Measurements from ENCODE around the gene SPON1. TPM values are rescaled to one million over a fixed set of nuclear protein-coding genes. Genes with fewer than 3 reads are reported as not detected.

Gene SPON1
- total RNA-seq, 1 experiment from 2014 or later = 0.20 TPM

GRCh38 chr11:14193644-14194043, 231.1 kb downstream of the SPON1 start:
- DNase-seq = no peak
- H2AFZ ChIP-seq (ENCODE audit: low read length) = no peak overlapping the region

More at GRCh38 chr11:14193644-14194043, 231.1 kb downstream of the SPON1 start:
- Histone ChIP-seq H3T11ph (ENCODE audit: low read length) (no peak overlapping the region), H3K4me2 (ENCODE audit: insufficient read depth, insufficient read length, low read length) (no peak overlapping the region), H3K27me3 (ENCODE audit: insufficient read depth, low read length) (no peaks in the 10 kb centered on the region), H4K5ac (ENCODE audit: insufficient read length, low read depth, low read length) (no peak overlapping the region), H3K23ac (ENCODE audit: insufficient read length, low read depth, low read length) (no peak overlapping the region), H3K4me1 (ENCODE audit: insufficient read depth, low read length) (no peaks in the 10 kb centered on the region), H2BK20ac (ENCODE audit: low read depth, low read length, poor library complexity, severe bottlenecking) (no peak overlapping the region), H3K27ac (ENCODE audit: insufficient read length, low read depth, low read length) (no peak overlapping the region), H3K79me2 (ENCODE audit: insufficient read depth, low read length) (no peaks in the 10 kb centered on the region), H2AK5ac (ENCODE audit: insufficient read length, low read length) (no peak overlapping the region), H4K8ac (replicated peaks; ENCODE audit: insufficient read length, low read depth, low read length) (no peak overlapping the region), H2BK15ac (ENCODE audit: low read depth, low read length) (no peak overlapping the region), H3K23me2 (ENCODE audit: insufficient read length, low read depth, low read length, poor library complexity, severe bottlenecking) (no peaks in the 10 kb centered on the region), H2BK120ac (ENCODE audit: low read depth, low read length, poor library complexity, severe bottlenecking) (no peak overlapping the region), H3K9me3 (ENCODE audit: control insufficient read depth, low read depth, low read length) (no peaks in the 10 kb centered on the region), H3K9ac (ENCODE audit: extremely low read depth, insufficient read length, low read length) (no peak overlapping the region), H3K4ac (ENCODE audit: low read depth, low read length) (no peak overlapping the region), H2BK5ac (ENCODE audit: insufficient read length, low read length) (no peak overlapping the region), H4K20me1 (ENCODE audit: control insufficient read depth, insufficient read depth, insufficient read length) (no peaks in the 10 kb centered on the region), H3K14ac (ENCODE audit: insufficient read depth, low read length) (no peak overlapping the region), H2BK12ac (ENCODE audit: insufficient read length, low read depth, low read length) (no peak overlapping the region), H3K56ac (ENCODE audit: insufficient read length, low read depth, low read length) (no peak overlapping the region), H3K18ac (ENCODE audit: insufficient read length, low read depth, low read length) (no peak overlapping the region), H4K91ac (ENCODE audit: insufficient read length, low read depth, low read length) (no peak overlapping the region), H3K79me1 (ENCODE audit: insufficient read depth, low read depth, low read length, poor library complexity, severe bottlenecking) (no peaks in the 10 kb centered on the region)
- H3K27me3 Mint-ChIP-seq (ENCODE audit: low read depth) = no peaks in the 10 kb centered on the region; the same call in none of the 2 replicates
- peaks cover 12 to 17% of the 10 kb centered on the region in 2 experiments for H3K4me1 Mint-ChIP-seq
- H3K9me3 Mint-ChIP-seq = no peaks in the 10 kb centered on the region
- H3K27ac Mint-ChIP-seq = no peak overlapping the region
- WGBS (ENCODE audit: extremely low coverage, insufficient read length, low lambda C conversion rate) = no CpG with 5 or more reads among the region's 3 CpGs
- TF ChIP-seq CTCF (conservative IDR thresholded peaks at IDR 0.05) = no peak
- H3K4me3 Mint-ChIP-seq = no peak overlapping the region
- no peaks in the 10 kb centered on the region; a peak in 1 of 7 replicates for H3K36me3 Mint-ChIP-seq (ENCODE audit: insufficient read depth in 1 of 3, low read depth in 3 of 3)

Measured in H9 (cell line).